HG03439 (cell line): Measurements from ENCODE around the gene GEMIN4.

Experiments used
- ATAC-seq: cut with Tn5 transposase; IDR thresholded peaks from one replicate; pipeline ENCODE4 v1.9.1; 2021; ENCODE audit warnings: mild to moderate bottlenecking, moderate library complexity; ENCODE audit not compliant: unreplicated experiment

The GEMIN4 gene

GRCh38 chr17:744937-745336 is 7.1 kb downstream of the GEMIN4 start:
- ATAC-seq, result no peak

GRCh38 chr17:743139-743538 is 8.9 kb downstream of the GEMIN4 start:
- ATAC-seq, result no peak

GRCh38 chr17:742147-742793 is 9.8 kb downstream of the GEMIN4 start:
- no peak for ATAC-seq

- peak; percentile 76 for ATAC-seq
Measured at GRCh38 chr17:740240-741017, 11.6 kb downstream of the GEMIN4 start.

GRCh38 chr17:737561-738113 is 14.4 kb downstream of the GEMIN4 start:
- no peak for ATAC-seq

GRCh38 chr17:733743-734142 is 18.3 kb downstream of the GEMIN4 start:
- ATAC-seq, result no peak

GRCh38 chr17:732902-733720 is 19.0 kb downstream of the GEMIN4 start:
- no peak for ATAC-seq

GRCh38 chr17:732067-732901 is 19.8 kb downstream of the GEMIN4 start, which contains the start of gene TLCD3A:
TSS of gene TLCD3A (plus strand) at chr17:732596. CDS start at chr17:732648, 52 bp downstream.
- no peak for ATAC-seq

GRCh38 chr17:731644-732066 is 20.4 kb downstream of the GEMIN4 start:
- no peak for ATAC-seq

- no peak for ATAC-seq
Measured at GRCh38 chr17:728911-729310, 23.2 kb downstream of the GEMIN4 start.

GRCh38 chr17:726271-726919 is 25.7 kb downstream of the GEMIN4 start:
- ATAC-seq, result no peak

- ATAC-seq, result no peak
Measured at GRCh38 chr17:725746-726145, 26.3 kb downstream of the GEMIN4 start.

GRCh38 chr17:725084-725483 is 27.0 kb downstream of the GEMIN4 start:
- ATAC-seq, result no peak

- ATAC-seq, result no peak
Measured at GRCh38 chr17:721540-721937, 30.5 kb downstream of the GEMIN4 start.

- ATAC-seq, result no peak
Measured at GRCh38 chr17:720706-721539, 31.1 kb downstream of the GEMIN4 start.

- ATAC-seq, result no peak
Measured at GRCh38 chr17:718075-718474, 34.0 kb downstream of the GEMIN4 start.

GRCh38 chr17:708132-708531 is 43.9 kb downstream of the GEMIN4 start:
- no peak for ATAC-seq

GRCh38 chr17:705863-706262 is 46.2 kb downstream of the GEMIN4 start:
- no peak for ATAC-seq

- no peak for ATAC-seq
Measured at GRCh38 chr17:705011-705410, 47.1 kb downstream of the GEMIN4 start.
